ENCODE data around the gene TLL2.

TLL2 gene

DNA sequence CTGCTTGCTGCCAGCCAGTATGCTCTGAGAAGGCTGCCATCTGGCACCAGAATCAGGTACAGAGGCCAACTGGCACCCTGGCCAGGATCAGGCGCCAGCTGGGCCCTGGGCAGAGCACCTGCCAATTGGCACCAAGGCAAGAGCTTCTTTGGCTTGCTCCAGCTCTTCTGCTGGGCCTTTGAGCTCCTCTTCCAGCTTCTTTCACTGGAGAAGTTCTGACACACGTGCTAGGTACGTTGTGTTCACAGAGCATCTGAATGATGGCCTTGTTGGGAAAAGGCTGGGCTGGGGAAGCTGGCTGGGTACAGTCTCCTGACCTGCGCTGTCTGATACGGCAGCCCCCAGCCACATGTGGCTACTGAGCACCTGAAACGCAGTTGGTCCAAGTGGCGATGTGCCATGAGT is 123.3 kb downstream of the TLL2 start:
- DNase-seq (ENCODE audit: low spot score): no peak

GRCh38 chr10:96389785-96390184 is 123.9 kb downstream of the TLL2 start:
- DNase-seq (ENCODE audit: low spot score): no peak

DNA sequence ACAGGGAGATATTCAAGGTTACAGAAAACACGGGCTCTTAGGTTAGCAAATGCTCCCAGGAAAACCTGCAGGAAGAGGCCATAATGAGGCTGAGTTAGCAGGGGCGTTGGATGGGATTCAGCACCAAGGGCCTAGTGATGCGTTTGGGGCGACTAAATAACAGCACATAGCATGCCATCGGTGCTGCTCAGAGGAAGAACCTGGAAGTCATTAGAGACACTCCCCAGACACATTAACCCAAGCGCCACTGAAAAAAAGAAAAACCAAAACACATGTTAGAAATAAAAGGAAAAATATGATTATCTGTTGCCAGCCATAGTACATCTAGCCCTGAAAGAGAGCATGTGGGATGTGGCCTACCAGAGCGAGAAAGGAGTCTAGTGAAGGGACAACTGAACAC is 126.1 kb downstream of the TLL2 start:
- DNase-seq (ENCODE audit: low spot score): no peak

- DNase-seq (ENCODE audit: low spot score): no peak
Measured at GRCh38 chr10:96387161-96387560, 126.6 kb downstream of the TLL2 start.

DNA sequence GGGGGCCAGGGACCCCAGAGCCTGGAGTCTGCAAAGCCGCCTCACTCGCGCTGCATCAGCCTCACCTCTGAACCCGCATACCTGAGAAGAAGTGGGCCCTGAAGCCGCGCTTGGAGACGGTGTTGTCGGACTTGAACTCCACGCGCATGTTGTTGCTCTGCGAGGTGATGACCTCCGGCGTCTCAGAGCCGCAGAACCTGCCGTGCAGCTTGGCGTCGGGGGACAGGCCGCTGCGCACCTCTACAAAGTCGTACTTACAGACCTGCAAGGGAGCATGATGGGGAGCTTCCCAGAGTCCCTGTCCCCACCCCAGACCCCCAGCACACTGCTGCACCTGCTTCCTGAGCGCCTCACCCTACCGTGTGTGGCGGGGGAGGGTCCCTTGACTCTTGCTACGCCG is 129.2 kb downstream of the TLL2 start:
- DNase-seq (ENCODE audit: low spot score): no peak

GRCh38 chr10:96380821-96381220 is 132.9 kb downstream of the TLL2 start:
- DNase-seq (ENCODE audit: low spot score): no peak

- DNase-seq (ENCODE audit: low spot score): no peak
Measured at GRCh38 chr10:96379758-96380157, 134.0 kb downstream of the TLL2 start.

GRCh38 chr10:96378741-96379140 is 135.0 kb downstream of the TLL2 start:
- DNase-seq (ENCODE audit: low spot score): no peak

GRCh38 chr10:96377816-96378294 is 135.9 kb downstream of the TLL2 start:
- no peak for DNase-seq (ENCODE audit: low spot score)

- no peak for DNase-seq (ENCODE audit: low spot score)
Measured at GRCh38 chr10:96376483-96376882, 137.2 kb downstream of the TLL2 start.

- DNase-seq (ENCODE audit: low spot score): peak; percentile 70
Measured at GRCh38 chr10:96374985-96375830, 138.5 kb downstream of the TLL2 start.

DNA sequence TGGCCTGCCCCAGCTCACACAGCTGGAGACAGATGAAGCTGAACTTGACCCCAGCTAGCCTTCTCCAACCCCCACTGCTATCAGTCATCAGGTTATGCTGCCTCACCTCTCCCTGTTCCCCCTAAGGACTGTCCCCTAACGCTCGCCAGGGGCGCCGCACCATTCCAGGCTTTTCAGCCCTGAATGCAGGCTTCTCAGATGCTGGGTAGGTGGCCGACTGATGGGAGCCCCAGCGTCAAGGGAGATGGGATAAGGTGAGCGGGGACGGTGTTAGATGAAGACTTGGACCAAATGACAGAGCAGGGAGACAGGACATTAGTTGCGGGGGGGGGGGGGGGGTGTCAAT is 139.1 kb downstream of the TLL2 start:
- DNase-seq (ENCODE audit: low spot score): no peak

DNA sequence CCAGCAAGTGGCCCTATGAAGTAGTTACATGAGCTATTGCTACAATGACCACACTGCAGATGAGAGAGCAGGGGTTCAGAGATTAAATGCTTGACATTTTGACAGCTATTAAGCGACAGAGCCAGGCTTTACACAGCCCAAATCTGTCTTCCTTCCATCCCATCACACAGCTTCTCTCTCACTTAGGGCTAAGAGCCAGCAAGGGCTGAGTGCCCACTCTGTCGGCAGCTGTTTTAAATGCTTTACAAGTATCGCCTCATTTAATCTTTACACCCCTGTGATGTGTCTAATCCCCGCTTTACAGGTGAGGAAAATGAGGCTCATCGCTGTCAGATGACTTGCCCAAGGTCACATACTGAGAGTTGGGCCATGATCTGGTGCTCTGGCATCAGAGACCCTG is 139.7 kb downstream of the TLL2 start:
- no peak for DNase-seq (ENCODE audit: low spot score)

DNA sequence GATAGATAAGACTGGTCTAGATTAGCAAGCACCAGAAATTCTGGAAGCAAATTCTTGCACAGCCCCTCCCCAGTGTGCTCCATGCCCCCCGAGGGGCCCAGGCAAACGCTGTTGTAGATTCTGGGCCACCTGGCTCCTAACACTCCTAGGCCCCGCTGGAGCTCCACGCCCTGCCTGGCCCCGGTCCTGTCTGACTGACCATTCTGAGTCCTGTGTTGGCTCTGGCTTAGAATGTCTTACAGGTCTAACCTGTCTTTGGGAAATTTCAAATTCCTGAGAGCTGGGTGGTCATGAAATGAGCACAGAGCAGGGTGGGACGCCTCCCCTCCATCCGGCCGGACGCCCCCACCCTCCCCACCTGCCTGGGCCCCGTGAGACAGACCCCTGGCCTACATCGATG is 142.4 kb downstream of the TLL2 start:
- no peak for DNase-seq (ENCODE audit: low spot score)

GRCh38 chr10:96370584-96371157 is 143.1 kb downstream of the TLL2 start:
- peak; percentile 57 for DNase-seq (ENCODE audit: low spot score)

DNA sequence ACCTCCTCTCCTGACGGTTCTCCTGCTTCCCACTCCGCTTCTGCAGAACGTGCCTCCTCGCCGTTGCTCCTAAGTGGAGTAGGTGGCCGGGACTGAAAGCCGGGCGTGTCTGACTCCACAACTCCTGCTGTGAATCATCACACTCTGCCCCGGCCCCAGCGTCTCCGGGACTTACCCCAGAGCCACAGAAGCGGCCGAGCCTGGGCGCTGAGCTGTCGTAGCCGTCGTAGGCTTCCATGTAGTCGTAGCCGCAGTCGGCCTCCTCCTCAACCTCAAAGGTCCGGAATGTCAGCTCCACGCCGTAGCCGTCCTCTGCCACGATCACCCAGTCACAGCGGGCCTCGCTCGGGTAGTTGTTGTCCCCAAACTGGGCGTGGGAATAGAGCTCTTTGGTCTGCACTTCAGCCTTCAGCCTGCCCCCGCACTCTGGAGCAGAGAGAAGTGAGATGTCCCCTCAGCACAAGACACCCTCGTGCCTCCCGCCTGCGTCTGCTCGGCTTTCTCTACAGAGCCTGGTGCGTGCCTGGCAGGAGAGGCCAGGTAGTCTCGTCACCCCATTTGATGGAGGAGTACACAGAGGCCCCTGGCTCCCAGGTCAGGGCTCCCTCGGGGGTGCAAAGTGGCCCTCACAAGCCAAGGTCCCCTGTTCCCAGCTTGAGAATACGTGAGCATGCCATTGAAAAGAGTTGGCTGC is 143.7 kb downstream of the TLL2 start:
- no peak for DNase-seq (ENCODE audit: low spot score)

- DNase-seq (ENCODE audit: low spot score): no peak
Measured at GRCh38 chr10:96368971-96369370, 144.8 kb downstream of the TLL2 start.

DNA sequence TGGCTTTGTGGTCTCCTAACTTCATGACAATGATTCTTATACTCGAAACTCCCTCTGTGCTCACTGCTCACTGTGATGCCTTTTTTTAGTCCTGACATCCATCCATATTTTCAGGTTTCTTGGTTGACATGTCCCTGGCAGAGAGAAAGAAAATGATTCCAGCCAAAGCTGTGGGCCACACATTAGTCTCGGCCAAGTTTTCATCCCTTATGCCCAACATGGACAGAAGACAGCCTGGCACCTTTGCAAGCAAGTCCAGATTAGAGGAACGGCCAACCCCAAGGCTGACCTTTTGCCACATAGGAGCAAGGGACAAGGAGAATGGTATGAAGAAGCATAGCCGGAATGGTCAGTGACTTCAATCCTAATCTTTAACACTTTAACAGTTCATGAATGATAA is 146.3 kb downstream of the TLL2 start:
- DNase-seq (ENCODE audit: low spot score): no peak

- DNase-seq (ENCODE audit: low spot score): no peak
Measured at GRCh38 chr10:96366508-96366907, 147.2 kb downstream of the TLL2 start.

- no peak for DNase-seq (ENCODE audit: low spot score)
Measured at GRCh38 chr10:96365571-96365970, 148.2 kb downstream of the TLL2 start.

DNA sequence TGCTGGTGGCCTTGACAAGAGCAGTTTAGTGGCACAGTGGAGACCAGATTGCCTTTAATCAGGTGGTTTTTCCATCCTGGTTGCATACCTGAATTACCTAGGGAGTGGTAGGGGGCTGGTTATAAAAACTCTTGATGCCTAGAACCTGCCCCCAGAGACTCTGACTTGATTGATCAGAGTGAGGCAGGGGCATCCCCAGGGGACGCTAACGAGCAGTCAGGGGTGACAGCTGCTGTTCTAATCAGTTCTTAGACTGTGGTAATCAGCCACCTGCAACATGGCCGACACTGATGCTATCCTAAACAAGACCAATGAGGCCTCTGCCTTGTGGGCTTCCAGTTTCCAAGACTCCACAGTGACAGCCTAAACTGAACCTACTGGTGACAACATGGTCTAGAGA is 153.0 kb downstream of the TLL2 start:
- no peak for DNase-seq (ENCODE audit: low spot score)

- DNase-seq (ENCODE audit: low spot score): no peak
Measured at GRCh38 chr10:96360331-96360730, 153.4 kb downstream of the TLL2 start.

DNA sequence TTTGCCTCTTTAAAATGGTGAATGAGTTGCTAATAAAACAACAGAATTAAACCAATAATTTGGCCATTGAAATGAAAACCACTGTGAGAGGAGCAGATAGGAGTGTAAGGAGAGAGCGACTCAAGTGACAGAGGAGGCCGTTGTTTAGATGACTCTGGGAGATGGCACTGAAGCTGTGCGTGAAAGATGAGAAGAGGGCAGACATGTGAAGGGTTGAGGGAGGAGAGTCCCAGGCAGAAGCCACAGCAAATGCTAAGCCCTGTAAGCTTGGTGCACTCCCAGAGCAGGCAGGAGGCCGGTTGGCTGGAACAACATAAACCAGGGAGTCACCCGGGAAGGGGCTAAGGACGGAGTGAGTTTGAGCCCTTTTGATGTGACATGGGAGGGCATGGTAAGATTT is 154.1 kb downstream of the TLL2 start:
- no peak for DNase-seq (ENCODE audit: low spot score)

All from CD4-positive, alpha-beta T cell treated with Interleukin-2 at 100 ng/mL for 4 hours (primary cell).